Neural cell (in vitro differentiated cells): ENCODE data around the gene HSP90B1.

Experiments
- CTCF ChIP-seq: fragments of 450-650 bp; IDR thresholded peaks from 2 replicates; pipeline ENCODE4 v1.5.1; 2014; ENCODE audit warnings: antibody characterized with exemption, mild to moderate bottlenecking, moderate library complexity; ENCODE audit not compliant: poor library complexity, severe bottlenecking
- EP300 ChIP-seq: fragments of 450-650 bp; conservative IDR thresholded peaks from 2 replicates; pipeline ENCODE4 v1.6.1; 2014; ENCODE audit warnings: antibody characterized with exemption, mild to moderate bottlenecking, moderate library complexity; ENCODE audit not compliant: poor library complexity, severe bottlenecking
- EZH2 ChIP-seq: fragments of 200-600, 300-800 bp; shearing (Covaris generic), sonication (generic); IDR thresholded peaks from 2 replicates; pipeline ENCODE4 v1.6.1; 2014; ENCODE audit warnings: antibody characterized with exemption, low read length, borderline replicate concordance, mild to moderate bottlenecking; ENCODE audit not compliant: insufficient read depth, poor library complexity, severe bottlenecking
- MXI1 ChIP-seq: fragments of 450-650 bp; conservative IDR thresholded peaks from 2 replicates; pipeline ENCODE4 v1.6.1; 2014; ENCODE audit warnings: antibody characterized with exemption, mild to moderate bottlenecking; ENCODE audit not compliant: poor library complexity, severe bottlenecking
- POLR2AphosphoS5 ChIP-seq: IDR thresholded peaks from 2 replicates; pipeline ENCODE4 v1.6.1; 2012
- REST ChIP-seq: IDR thresholded peaks from 2 replicates; pipeline ENCODE4 v1.6.1; 2012; ENCODE audit warnings: borderline replicate concordance
- SMC3 ChIP-seq: fragments of 450-650 bp; conservative IDR thresholded peaks from 2 replicates; pipeline ENCODE4 v1.6.1; 2014; ENCODE audit warnings: antibody characterized with exemption, mild to moderate bottlenecking, moderate library complexity; ENCODE audit not compliant: poor library complexity
- TAF1 ChIP-seq: IDR thresholded peaks from 2 replicates; pipeline ENCODE4 v1.6.1; 2012; ENCODE audit warnings: low read depth

- TF ChIP-seq EZH2 = no peak
- TF ChIP-seq SMC3 = no peak
- no peak for TF ChIP-seq CTCF
- TF ChIP-seq REST = no peak
- no peak for TF ChIP-seq POLR2AphosphoS5
- no peak for TF ChIP-seq TAF1
- TF ChIP-seq EP300 = no peak
- TF ChIP-seq MXI1 = no peak
Measured at GRCh38 chr12:103909811-103910210, 20.4 kb upstream of the HSP90B1 start.
